ENCODE measurements around the gene SLC13A3.

GRCh38 chr20:46600286-46600752 lies 50.9 kb downstream of the SLC13A3 start:
- no peak for TF ChIP-seq CTCF (IDR thresholded peaks at IDR 0.05)
- no peak for TF ChIP-seq POLR2A (IDR thresholded peaks at IDR 0.05)
